ENCODE results near the gene STKLD1. TPM values are rescaled to one million over a fixed set of nuclear protein-coding genes. Genes with fewer than 3 reads are reported as not detected.

STKLD1 gene
- total and polyA plus RNA-seq, 2 donors (not counting 1 experiment from before 2014, with no cell fraction given), result 0.18 to 1.1 TPM

- H3K27ac ChIP-seq (ENCODE audit: low read length in 2 of 2), result no peak overlapping the region
- H3K36me3 ChIP-seq (replicated peaks in 1 of 2; ENCODE audit: control extremely low read depth in 1 of 2, control insufficient read depth in 1 of 2, extremely low read depth in 1 of 2, insufficient read depth in 2 of 2, low read length in 1 of 2), result peaks cover 0 to 68% of the 10 kb centered on the region in 2 experiments
- H3K4me3 Mint-ChIP-seq, result no peak overlapping the region
- H3K9me3 ChIP-seq (ENCODE audit: control extremely low read depth in 1 of 3, control insufficient read depth in 2 of 3, insufficient read depth in 1 of 3, low read length in 2 of 3), result peaks cover 0 to 3% (median 0%) of the 10 kb centered on the region in 3 donors
- CTCF ChIA-PET, result interaction anchor here (1.1 to 2.0 kb wide), 2 partner anchors 13 to 42 kb away, joined by 3 to 7 read pairs; partner anchors contain the start of genes MED22 and RPL7A
- no peaks in the 10 kb centered on the region for H3K27me3 Mint-ChIP-seq
- no peak overlapping the region for H3K4me2 ChIP-seq (replicated peaks; ENCODE audit: low read depth, low read length, poor library complexity, severe bottlenecking)
- POLR2A ChIA-PET, result interaction anchor here (1.0 kb wide), 1 partner anchor 12 kb away, joined by 3 read pairs; the partner anchor contains the start of genes MED22 and RPL7A
- no peak overlapping the region for H2AFZ ChIP-seq (ENCODE audit: insufficient read depth, low read depth, low read length, poor library complexity, severe bottlenecking)
- H3K4me1 Mint-ChIP-seq, result peaks cover 24% of the 10 kb centered on the region
- no peaks in the 10 kb centered on the region for H3K9me3 Mint-ChIP-seq (ENCODE audit: insufficient read depth)
- intact Hi-C loops (cut with micrococcal nuclease), result no loop called here
- H3K27ac Mint-ChIP-seq, result no peak overlapping the region
- H3K9ac ChIP-seq (ENCODE audit: low read length), result no peak overlapping the region
- H3K4me3 ChIP-seq (ENCODE audit: control extremely low read depth in 1 of 5, extremely low read depth in 1 of 5, insufficient read depth in 1 of 5, low read depth in 2 of 5, low read length in 4 of 5), result no peak overlapping the region
- TF ChIP-seq EZH2 (IDR thresholded peaks at IDR 0.05; ENCODE audit: borderline replicate concordance, insufficient read depth, low read depth, low read length, poor library complexity, severe bottlenecking), result no peak
- TF ChIP-seq, protein P1, sequence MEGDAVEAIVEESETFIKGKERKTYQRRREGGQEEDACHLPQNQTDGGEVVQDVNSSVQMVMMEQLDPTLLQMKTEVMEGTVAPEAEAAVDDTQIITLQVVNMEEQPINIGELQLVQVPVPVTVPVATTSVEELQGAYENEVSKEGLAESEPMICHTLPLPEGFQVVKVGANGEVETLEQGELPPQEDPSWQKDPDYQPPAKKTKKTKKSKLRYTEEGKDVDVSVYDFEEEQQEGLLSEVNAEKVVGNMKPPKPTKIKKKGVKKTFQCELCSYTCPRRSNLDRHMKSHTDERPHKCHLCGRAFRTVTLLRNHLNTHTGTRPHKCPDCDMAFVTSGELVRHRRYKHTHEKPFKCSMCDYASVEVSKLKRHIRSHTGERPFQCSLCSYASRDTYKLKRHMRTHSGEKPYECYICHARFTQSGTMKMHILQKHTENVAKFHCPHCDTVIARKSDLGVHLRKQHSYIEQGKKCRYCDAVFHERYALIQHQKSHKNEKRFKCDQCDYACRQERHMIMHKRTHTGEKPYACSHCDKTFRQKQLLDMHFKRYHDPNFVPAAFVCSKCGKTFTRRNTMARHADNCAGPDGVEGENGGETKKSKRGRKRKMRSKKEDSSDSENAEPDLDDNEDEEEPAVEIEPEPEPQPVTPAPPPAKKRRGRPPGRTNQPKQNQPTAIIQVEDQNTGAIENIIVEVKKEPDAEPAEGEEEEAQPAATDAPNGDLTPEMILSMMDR (IDR thresholded peaks at IDR 0.05), result no peak
- 88% methylated on average over 17 of the region's 21 CpGs for WGBS (ENCODE audit: insufficient coverage)
- peaks cover 38% of the 10 kb centered on the region for H4K20me1 ChIP-seq (ENCODE audit: control insufficient read depth, insufficient read depth, low read length, poor library complexity, severe bottlenecking)
- H3K79me2 ChIP-seq (ENCODE audit: control insufficient read depth, insufficient read depth, low read length), result peaks cover 33% of the 10 kb centered on the region
- ATAC-seq (ENCODE audit: low read depth), result no peak
- no peak for DNase-seq
- H3K4me1 ChIP-seq (ENCODE audit: control insufficient read depth in 2 of 2, insufficient read depth in 2 of 2, low read length in 2 of 2), result peaks cover 11 to 19% of the 10 kb centered on the region in 2 donors
- no peaks in the 10 kb centered on the region for H3K27me3 ChIP-seq (replicated peaks in 1 of 4; ENCODE audit: control extremely low read depth in 1 of 4, control insufficient read depth in 3 of 4, insufficient read depth in 4 of 4, low read length in 3 of 4)
Measured at GRCh38 chr9:133360400-133361393, 15.5 kb upstream of the STKLD1 start.
